SK-N-MC (cell line): Measurements from ENCODE around the gene CCDC33.

Experiments used
- EZH2 ChIP-seq: fragments of 200-600 bp; sonication (generic); IDR thresholded peaks from one replicate; pipeline ENCODE4 v1.6.1; 2017; ENCODE audit warnings: antibody characterized with exemption
- FOXP2 ChIP-seq: optimal IDR thresholded peaks from 2 replicates; pipeline ENCODE3; 2011; ENCODE audit warnings: mild to moderate bottlenecking, moderate library complexity; ENCODE audit not compliant: insufficient read depth; ENCODE audit errors: extremely low read length, control extremely low read depth
- POLR2AphosphoS5 ChIP-seq: IDR thresholded peaks from 2 replicates; pipeline ENCODE4 v1.6.1; 2012; ENCODE audit warnings: mild to moderate bottlenecking, low read depth, low read length, borderline replicate concordance

- TF ChIP-seq EZH2, result no peak
- no peak for TF ChIP-seq POLR2AphosphoS5
- no peak for TF ChIP-seq FOXP2
Measured at GRCh38 chr15:74376226-74376625, 140.1 kb downstream of the CCDC33 start.
